HG03280 (cell line): ENCODE results near the gene ANKRD29.

ENCODE experiments used
- ATAC-seq: cut with Tn5 transposase; IDR thresholded peaks from one replicate; pipeline ENCODE4 v1.9.1; 2021; ENCODE audit warnings: mild to moderate bottlenecking, moderate library complexity; ENCODE audit not compliant: unreplicated experiment

The ANKRD29 gene

DNA sequence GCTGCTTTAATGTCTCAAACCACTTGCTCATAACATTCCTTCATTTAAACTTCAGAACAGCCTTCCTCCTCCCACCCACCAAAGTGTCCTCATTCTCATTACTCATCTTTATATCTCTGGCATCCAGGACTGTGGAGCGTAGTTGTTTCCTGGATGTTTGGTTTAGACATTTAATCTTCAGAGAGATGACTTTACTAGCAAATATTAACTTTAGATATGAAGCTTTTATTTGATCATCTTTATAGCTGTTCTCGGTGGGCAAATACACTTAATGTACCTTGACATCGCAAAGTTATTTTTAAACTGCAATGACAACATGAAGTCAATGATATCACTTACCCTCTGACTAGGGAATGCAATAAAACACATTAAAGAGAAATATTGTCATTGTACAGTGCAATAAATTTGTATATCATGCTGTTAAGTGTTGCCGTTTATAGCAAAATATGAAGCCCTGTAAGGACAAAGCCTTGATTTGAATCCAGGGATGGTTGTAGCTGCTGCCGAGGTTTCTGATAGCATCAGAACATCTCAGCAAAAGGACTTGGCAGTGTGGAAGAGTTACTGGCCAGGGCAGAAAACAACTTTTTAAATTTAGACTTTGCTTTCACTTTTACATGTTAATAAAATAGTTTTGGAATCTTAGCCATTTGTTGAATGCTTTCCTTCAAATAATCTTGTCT lies 21.9 kb upstream of the ANKRD29 start:
- ATAC-seq: no peak

GRCh38 chr18:23683671-23684070 lies 21.0 kb upstream of the ANKRD29 start:
- no peak for ATAC-seq

- no peak for ATAC-seq
These were observed 20.4 kb upstream of the ANKRD29 start for GRCh38 chr18:23683155-23683554.

DNA sequence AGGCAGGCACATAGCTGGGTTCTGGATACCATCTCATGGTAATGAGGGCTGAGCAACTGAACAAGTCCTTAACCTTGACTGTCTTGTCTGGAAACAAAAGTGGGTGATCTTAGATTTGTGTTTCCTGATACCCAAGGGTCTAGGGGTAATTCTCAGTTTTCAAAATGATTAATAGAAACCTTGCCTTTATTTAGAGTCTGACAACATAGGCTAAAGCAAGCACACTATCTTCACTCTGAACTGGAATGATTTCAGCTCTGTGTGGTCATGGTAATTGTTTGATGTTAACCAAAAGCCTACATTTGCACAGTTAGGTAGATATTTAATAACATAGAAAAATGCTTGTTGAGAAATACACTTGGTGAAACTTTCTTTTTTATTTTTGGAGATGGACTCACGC lies 19.8 kb upstream of the ANKRD29 start:
- ATAC-seq: no peak

DNA sequence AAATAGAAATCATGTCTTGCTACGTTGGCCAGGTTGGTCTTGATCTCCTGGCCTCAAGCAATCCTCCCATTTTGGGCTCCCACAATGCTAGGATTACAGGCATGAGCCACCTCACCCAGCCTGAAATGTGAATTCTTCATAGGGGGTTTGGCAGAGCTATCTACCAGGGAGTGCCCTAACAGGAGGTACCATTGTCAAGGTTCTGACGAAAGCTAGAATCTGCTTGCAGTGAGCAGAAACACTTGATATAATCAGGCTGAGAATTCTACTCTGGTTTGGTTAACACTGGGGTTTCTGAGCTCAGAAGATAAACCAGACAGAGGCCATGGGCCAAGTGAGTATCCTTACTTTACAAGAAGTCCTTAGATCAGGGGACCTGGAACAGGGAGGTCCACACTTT lies 19.3 kb upstream of the ANKRD29 start:
- ATAC-seq: no peak

DNA sequence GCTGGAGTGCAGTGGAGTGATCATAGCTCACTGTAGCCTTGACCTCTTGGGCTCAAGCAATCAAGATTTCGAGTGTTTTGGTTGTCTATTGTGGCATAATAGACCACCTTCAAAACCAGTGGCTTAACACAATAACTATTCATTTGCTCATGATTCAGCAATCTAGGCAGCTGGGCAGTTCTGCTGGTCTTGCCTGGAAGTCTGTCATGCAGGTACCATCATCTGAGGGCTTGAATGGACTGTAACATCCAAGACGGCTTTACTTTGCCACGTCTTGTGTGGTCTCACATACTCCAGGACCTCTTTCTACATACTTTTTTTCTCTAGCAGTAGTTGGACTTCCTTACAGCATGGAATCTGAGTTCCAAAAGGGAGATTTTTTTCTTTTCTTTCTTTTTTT lies 13.2 kb upstream of the ANKRD29 start:
- no peak for ATAC-seq

DNA sequence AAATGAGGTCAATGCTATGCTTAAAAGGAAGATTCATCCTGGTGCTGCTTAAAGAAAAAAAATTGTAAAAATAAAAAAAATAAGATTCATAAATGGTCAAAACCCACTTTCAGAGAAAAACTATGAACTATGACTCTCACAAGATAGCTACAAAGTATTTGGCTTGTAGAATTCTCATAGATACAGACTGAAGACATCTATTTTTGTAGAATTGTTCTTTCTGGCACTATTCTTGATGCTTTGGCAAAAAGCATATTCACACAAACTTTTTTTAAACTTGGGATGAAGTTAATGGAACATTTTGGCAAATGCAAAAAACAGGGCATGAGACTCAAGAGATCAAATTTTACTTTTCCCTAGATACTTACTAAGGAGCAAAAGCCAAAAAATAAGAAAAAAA lies 12.5 kb upstream of the ANKRD29 start:
- no peak for ATAC-seq

DNA sequence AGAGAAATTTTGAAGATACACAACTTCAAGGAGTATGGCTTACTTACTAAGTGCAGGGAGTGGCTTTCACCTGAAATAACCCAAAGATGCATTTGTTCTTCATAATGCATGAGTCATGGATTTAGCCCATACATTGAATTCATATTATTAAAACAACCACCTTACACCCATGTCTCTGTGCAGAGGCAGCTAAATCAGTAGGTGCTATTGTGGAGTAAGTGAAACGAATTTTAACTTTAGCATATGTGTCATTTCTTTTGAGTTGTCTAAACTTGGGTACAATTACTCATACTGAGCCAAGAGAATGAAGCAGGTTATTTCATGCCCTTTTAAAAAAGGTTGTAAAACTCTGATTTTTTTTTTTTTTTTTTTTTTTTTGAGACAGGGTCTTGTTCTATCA lies 11.0 kb upstream of the ANKRD29 start:
- no peak for ATAC-seq

GRCh38 chr18:23671564-23671963 lies 8.9 kb upstream of the ANKRD29 start:
- ATAC-seq: no peak

GRCh38 chr18:23669804-23670405 lies 7.2 kb upstream of the ANKRD29 start:
- no peak for ATAC-seq

DNA sequence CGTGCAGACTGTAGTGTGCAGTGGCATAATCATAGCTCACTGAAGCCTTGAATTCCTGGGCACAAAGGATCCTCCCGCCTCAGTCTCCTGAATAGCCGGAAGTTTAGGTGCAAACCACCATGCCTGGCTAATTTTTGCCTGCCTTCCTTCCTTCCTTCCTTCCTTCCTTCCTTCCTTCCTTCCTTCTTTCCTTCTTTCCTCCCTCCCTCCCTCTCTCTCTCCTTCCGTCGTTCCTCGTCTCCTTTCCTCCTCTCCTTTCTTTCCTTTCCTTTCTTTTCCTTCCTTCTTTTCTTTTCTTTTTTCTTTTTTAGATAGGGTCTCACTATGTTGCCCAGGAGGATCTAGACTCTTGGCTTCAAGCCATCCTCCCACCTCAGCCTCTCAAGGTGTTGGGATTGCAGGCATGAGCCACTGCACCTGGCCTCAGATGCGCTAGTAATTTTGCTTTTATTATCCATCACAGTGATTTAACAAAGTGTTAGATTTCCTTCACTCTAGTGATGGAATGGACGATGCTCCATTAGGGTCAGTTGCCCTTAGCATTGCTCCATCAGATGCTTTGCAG lies 6.6 kb upstream of the ANKRD29 start:
- ATAC-seq: no peak

DNA sequence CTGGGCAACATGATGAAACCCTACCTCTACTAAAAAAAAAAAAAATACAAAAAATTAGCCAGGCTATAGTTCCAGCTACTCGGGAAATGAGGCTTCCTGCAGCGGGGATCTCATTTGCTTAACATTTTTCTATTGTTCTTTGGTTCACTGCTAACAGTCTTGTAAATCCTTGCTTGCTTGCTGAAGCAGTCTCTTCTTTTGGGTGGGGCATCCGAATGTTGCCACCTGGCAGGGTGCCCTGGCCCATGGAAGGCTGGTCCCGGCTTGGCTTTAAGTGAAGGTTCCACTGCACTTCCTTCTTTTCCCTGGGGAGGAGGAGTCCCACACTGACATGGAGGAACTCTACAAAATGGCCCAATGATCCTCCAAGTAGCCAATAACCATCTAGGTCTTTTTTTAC lies 6.0 kb upstream of the ANKRD29 start:
- no peak for ATAC-seq

GRCh38 chr18:23667114-23667513 lies 4.4 kb upstream of the ANKRD29 start:
- no peak for ATAC-seq

GRCh38 chr18:23664674-23665073 lies 2.0 kb upstream of the ANKRD29 start:
- ATAC-seq: no peak

GRCh38 chr18:23661735-23662308 lies 889 bp downstream of the ANKRD29 start:
- ATAC-seq: no peak

DNA sequence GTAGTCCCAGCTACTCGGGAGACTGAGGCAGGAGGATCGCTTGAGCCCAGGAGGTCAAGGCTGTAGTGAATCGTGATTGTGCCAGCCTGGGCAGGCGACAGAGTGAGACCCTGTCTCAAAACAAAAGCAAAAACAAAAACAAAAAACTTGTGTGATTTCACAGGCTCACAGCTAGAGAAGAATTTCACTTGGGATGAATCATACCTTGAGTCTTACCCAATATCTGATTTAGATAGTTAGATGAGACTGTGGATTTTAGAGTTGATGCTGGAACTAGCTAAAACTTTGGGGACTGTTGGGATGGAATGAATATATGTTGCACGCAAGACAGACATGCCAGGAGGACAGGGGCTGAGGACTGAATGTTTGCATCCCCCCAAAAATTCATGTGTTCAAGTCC lies 4.4 kb downstream of the ANKRD29 start:
- ATAC-seq: no peak

GRCh38 chr18:23652232-23652631 lies 10.5 kb downstream of the ANKRD29 start:
- ATAC-seq: no peak

GRCh38 chr18:23650968-23651927 lies 11.5 kb downstream of the ANKRD29 start:
- no peak for ATAC-seq

- ATAC-seq: no peak
These were observed 13.6 kb downstream of the ANKRD29 start for GRCh38 chr18:23648940-23649607.

DNA sequence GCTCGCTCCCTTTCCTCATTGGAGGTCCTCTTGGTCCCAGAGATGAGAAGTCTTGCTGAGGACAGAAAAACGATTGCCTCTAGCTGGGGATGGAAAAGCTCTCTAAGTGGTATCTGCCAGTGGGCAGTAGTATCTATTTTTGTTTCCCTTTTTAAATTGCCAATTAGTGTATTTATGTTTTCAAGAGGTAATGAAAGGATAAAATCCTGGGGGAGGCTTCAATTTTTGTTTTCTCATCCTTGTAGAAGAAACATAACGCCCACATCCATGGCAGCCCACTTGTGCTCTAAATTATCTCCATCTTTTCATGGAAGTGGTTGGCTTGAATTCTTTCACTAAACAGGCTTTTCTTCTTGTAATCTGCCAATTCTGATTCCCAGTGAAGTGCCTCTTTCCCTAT lies 14.3 kb downstream of the ANKRD29 start:
- no peak for ATAC-seq

DNA sequence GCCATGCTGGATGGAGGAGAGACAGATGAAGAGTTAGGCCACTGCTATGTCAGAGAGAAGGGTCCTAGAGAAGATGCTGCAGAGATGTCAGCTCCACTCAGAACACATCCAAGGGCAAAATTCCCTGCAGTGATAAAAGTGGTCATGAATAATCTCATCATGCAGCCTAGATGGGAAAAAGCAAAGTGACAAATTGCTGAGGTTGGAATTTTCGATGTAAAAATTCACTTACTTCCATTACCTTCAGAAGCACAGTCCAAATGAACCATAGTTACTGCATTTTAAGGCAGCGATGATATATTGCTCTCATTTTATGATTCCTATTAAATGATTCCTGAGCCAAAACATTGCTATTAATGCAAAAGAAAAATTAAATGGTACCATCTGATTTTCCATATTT lies 16.4 kb downstream of the ANKRD29 start:
- ATAC-seq: no peak
